GM12873 (cell line): ENCODE results near the gene SLC25A11.

Source experiments
- TF ChIP-seq, protein P1 (sequence below): IDR thresholded peaks from 2 replicates; pipeline ENCODE4 v1.5.1; 2012; ENCODE audit warnings: low read depth, mild to moderate bottlenecking, moderate library complexity, low read length, control low read depth; ENCODE audit not compliant: insufficient read depth; ENCODE audit errors: missing control alignments

SLC25A11 gene

DNA sequence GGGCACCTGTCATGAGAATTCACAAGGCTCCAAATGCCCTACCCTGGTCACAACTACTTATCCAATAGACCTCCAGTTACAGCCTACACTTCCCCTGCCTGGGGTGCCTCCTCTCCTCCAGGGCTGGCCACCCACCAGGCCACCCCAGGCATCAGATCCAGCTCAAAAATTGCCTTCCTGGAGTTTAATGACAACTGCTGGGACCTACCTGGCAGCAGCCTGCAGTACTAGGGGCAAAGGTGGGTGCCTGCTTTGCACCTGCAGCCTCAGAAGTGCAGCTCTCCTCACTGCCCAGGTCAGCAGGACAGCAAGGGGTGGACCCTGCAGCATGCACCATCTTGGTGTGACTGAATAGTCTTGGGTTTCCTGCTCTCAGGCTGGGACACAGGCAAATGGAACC lies 4.2 kb downstream of the SLC25A11 start:
- TF ChIP-seq, protein P1, sequence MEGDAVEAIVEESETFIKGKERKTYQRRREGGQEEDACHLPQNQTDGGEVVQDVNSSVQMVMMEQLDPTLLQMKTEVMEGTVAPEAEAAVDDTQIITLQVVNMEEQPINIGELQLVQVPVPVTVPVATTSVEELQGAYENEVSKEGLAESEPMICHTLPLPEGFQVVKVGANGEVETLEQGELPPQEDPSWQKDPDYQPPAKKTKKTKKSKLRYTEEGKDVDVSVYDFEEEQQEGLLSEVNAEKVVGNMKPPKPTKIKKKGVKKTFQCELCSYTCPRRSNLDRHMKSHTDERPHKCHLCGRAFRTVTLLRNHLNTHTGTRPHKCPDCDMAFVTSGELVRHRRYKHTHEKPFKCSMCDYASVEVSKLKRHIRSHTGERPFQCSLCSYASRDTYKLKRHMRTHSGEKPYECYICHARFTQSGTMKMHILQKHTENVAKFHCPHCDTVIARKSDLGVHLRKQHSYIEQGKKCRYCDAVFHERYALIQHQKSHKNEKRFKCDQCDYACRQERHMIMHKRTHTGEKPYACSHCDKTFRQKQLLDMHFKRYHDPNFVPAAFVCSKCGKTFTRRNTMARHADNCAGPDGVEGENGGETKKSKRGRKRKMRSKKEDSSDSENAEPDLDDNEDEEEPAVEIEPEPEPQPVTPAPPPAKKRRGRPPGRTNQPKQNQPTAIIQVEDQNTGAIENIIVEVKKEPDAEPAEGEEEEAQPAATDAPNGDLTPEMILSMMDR: no peak

DNA sequence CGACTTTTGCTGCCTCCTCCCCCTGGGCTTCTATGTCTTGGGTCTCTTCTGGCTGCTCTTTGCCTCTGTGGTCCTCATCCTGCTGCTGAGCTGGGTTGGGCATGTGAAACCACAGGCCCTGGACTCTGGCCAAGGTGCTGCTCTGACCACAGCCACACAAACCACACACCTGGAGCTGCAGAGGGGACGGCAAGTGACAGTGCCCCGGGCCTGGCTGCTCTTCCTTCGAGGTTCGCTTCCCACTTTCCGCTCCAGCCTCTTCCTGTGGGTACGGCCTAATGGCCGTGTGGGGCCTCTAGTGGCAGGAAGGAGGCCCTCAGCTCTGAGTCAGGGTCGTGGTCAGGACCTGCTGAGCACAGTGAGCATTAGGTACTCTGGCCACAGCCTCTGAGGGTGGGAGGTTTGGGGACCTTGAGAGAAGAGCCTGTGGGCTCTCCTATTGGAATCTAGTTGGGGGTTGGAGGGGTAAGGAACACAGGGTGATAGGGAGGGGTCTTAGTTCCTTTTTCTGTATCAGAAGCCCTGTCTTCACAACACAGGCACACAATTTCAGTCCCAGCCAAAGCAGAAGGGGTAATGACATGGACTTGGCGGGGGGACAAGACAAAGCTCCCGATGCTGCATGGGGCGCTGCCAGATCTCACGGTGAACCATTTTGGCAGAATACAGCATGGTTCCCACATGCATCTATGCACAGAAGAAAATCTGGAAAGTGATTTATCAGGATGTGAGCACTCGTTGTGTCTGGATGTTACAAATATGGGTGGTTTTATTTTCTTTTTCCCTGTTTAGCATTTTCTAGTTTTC lies 5.5 kb downstream of the SLC25A11 start:
- TF ChIP-seq, protein P1: peak; percentile 41

DNA sequence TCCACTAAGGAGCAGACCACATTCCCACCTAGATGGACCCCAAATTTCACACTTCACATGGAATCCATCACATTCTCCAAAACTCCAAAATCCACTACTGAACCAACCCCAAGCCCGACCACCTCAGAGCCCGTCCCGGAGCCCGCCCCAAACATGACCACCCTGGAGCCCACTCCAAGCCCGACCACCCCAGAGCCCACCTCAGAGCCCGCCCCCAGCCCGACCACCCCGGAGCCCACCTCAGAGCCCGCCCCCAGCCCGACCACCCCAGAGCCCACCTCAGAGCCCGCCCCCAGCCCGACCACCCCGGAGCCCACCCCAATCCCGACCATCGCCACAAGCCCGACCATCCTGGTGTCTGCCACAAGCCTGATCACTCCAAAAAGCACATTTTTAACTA lies 6.2 kb downstream of the SLC25A11 start:
- TF ChIP-seq, protein P1: no peak

- TF ChIP-seq, protein P1: no peak
Observed at GRCh38 chr17:4932756-4933155, 7.1 kb downstream of the SLC25A11 start.

- TF ChIP-seq, protein P1: no peak
Observed at GRCh38 chr17:4931963-4932362, 7.9 kb downstream of the SLC25A11 start, which contains the start of gene GP1BA. Gene GP1BA (plus strand): TSS chr17:4932277. CDS start chr17:4932605, 328 bp downstream.

- TF ChIP-seq, protein P1: no peak
Observed at GRCh38 chr17:4928881-4929280, 11.0 kb downstream of the SLC25A11 start.

DNA sequence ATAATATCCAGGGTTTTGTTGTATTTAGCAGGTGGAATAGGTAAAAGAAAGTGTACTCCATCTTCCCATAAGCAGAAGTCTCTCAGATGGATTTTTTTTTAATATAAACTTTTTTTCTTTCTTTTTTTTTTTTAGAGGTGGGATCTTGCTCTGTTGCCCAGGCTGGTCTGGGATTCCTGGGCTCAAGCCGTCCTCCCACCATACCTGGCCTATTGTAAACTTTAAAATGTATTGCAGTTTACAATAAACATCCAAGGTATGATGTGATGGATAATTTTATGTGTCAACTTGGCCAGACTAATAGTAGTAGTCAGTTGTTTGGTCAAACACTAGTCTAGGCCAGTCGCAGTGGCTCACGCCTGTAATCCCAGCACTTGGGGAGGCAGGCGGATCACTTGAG lies 18.5 kb downstream of the SLC25A11 start:
- TF ChIP-seq, protein P1: no peak
